Body of pancreas (tissue), 4 donors: Measurements from ENCODE around the gene GRAMD2A.

Source experiments
- CTCF ChIP-seq, 7 experiments: fragments of 450-650 bp in 4 of 7; fragments of 200-600 bp in 3 of 7; sonication (generic) in 3 of 7; IDR thresholded peaks; one replicate each; pipeline ENCODE4 v1.5.1; 2016 to 2019; ENCODE audit warnings: antibody characterized with exemption in 7 of 7
- POLR2A ChIP-seq, 3 donors: fragments of 450-650 bp; IDR thresholded peaks; one replicate each; pipeline ENCODE4 v1.6.1; 2016; ENCODE audit warnings: antibody characterized with exemption in 3 of 3, mild to moderate bottlenecking in 2 of 3

- no peak for TF ChIP-seq CTCF (IDR thresholded peaks at IDR 0.05)
- TF ChIP-seq POLR2A (IDR thresholded peaks at IDR 0.05) = no peak
Observed at GRCh38 chr15:72202801-72203506, 5.4 kb upstream of the GRAMD2A start.
